HTR-8/SVneo (cell line): ENCODE measurements around the gene GRIK3.
"Not testable (repeated sequence)": the region's sequence is repeated elsewhere in the genome, so short reads cannot be mapped to it uniquely, and the experiment has no call there.

Experiments used
- DNase-seq: peaks from one replicate; pipeline ENCODE4 v3.0.0; 2011; ENCODE audit warnings: low spot score, mixed read lengths; ENCODE audit not compliant: insufficient read length
- FAIRE-seq: peaks from 2 replicates; lab custom pipeline; 2011; peaks lifted over from hg19 to GRCh38; lab: Jason Lieb, UNC

The GRIK3 gene

GRCh38 chr1:36778740-36779139, 255.6 kb downstream of the GRIK3 start:
- no peak for FAIRE-seq

GRCh38 chr1:36776948-36777831, 257.1 kb downstream of the GRIK3 start:
- no peak for DNase-seq
- no peak for FAIRE-seq

More at GRCh38 chr1:36778740-36779139, 255.6 kb downstream of the GRIK3 start:
- no peak for DNase-seq

GRCh38 chr1:36776256-36776655, 258.1 kb downstream of the GRIK3 start:
- DNase-seq (no peak), FAIRE-seq (no peak)

GRCh38 chr1:36775716-36776115, 258.6 kb downstream of the GRIK3 start:
- DNase-seq (no peak), FAIRE-seq (no peak)

- FAIRE-seq (no peak), DNase-seq (no peak)
These were observed 260.3 kb downstream of the GRIK3 start for GRCh38 chr1:36773827-36774541.

GRCh38 chr1:36772647-36773495, 261.4 kb downstream of the GRIK3 start:
- DNase-seq (no peak), FAIRE-seq (no peak)

GRCh38 chr1:36771660-36772284, 262.5 kb downstream of the GRIK3 start:
- DNase-seq = no peak

GRCh38 chr1:36771240-36771639, 263.1 kb downstream of the GRIK3 start:
- DNase-seq = no peak
- no peak for FAIRE-seq

More at GRCh38 chr1:36771660-36772284, 262.5 kb downstream of the GRIK3 start:
- no peak for FAIRE-seq

- no peak for FAIRE-seq
- no peak for DNase-seq
These were observed 264.2 kb downstream of the GRIK3 start for GRCh38 chr1:36769886-36770830.

GRCh38 chr1:36768486-36769178, 265.7 kb downstream of the GRIK3 start:
- FAIRE-seq (no peak), DNase-seq (no peak)

- not testable (repeated sequence) for DNase-seq, FAIRE-seq
These were observed 266.9 kb downstream of the GRIK3 start for GRCh38 chr1:36767429-36767828.

GRCh38 chr1:36766481-36766880, 267.8 kb downstream of the GRIK3 start:
- DNase-seq (no peak), FAIRE-seq (no peak)

- DNase-seq (no peak), FAIRE-seq (no peak)
These were observed 268.5 kb downstream of the GRIK3 start for GRCh38 chr1:36765785-36766300.

GRCh38 chr1:36764798-36765197, 269.5 kb downstream of the GRIK3 start:
- no peak for DNase-seq
- FAIRE-seq = no peak

- DNase-seq (no peak), FAIRE-seq (no peak)
These were observed 270.5 kb downstream of the GRIK3 start for GRCh38 chr1:36763771-36764170.

- FAIRE-seq (no peak), DNase-seq (no peak)
These were observed 272.1 kb downstream of the GRIK3 start for GRCh38 chr1:36762174-36762573.

- DNase-seq (no peak), FAIRE-seq (no peak)
These were observed 273.2 kb downstream of the GRIK3 start for GRCh38 chr1:36761113-36761512.

- no peak for FAIRE-seq
- no peak for DNase-seq
These were observed 274.2 kb downstream of the GRIK3 start for GRCh38 chr1:36760081-36760480.
